Measurements from ENCODE around the gene SMARCAL1. TPM values are rescaled to one million over a fixed set of nuclear protein-coding genes. Genes with fewer than 3 reads are reported as not detected.
A peak's percentile ranks its signal among the peaks of the same experiment; 100 is the strongest.

The SMARCAL1 gene
- total and polyA plus RNA-seq, 2 of the 13 experiments (the other 11 are each of a cell fraction or from before 2014, with no cell fraction given): 12.7 to 21.3 TPM

DNA sequence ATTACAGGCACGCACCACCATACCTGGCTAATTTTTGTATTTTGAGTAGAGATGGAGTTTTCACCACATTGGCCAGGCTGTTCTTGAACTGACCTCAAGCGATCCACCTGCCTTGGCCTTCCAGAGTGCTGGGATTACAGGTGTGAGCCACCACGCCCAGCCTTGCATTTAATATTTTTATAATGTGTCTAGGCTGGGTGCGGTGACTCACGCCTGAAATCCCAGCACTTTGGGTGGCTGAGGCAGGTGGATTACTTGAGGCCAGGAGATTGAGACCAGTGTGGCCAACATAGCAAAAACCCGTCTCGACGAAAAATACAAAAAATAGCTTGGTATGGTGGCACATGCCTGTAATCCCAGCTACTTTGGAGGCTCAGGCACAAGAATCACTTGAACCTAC lies 89.6 kb downstream of the SMARCAL1 start (continued):
- no peak for TF ChIP-seq PBX3 (CRISPR knock-in tag; IDR thresholded peaks at IDR 0.05; ENCODE audit: borderline replicate concordance)
- TF ChIP-seq NONO (IDR thresholded peaks at IDR 0.05): no peak
- TF ChIP-seq NONO (CRISPR knock-in tag; conservative IDR thresholded peaks at IDR 0.05): no peak
- TF ChIP-seq ZNF709 (CRISPR knock-in tag; IDR thresholded peaks at IDR 0.05): no peak
- no peak for TF ChIP-seq ZNF331 (CRISPR knock-in tag; IDR thresholded peaks at IDR 0.05)
- TF ChIP-seq ZNF746 (CRISPR knock-in tag; IDR thresholded peaks at IDR 0.05): no peak
- TF ChIP-seq SALL2 (CRISPR knock-in tag; IDR thresholded peaks at IDR 0.05): 0 out of 2 replicates have a peak, but pooled peaks have one; percentile 48
- no peak for TF ChIP-seq NFKBIZ (CRISPR knock-in tag; IDR thresholded peaks at IDR 0.05)
- no peak for TF ChIP-seq ZNF724P (CRISPR knock-in tag; IDR thresholded peaks at IDR 0.05; ENCODE audit: borderline replicate concordance)
- TF ChIP-seq STAT5B (CRISPR knock-in tag; IDR thresholded peaks at IDR 0.05): no peak
- TF ChIP-seq, protein P1, sequence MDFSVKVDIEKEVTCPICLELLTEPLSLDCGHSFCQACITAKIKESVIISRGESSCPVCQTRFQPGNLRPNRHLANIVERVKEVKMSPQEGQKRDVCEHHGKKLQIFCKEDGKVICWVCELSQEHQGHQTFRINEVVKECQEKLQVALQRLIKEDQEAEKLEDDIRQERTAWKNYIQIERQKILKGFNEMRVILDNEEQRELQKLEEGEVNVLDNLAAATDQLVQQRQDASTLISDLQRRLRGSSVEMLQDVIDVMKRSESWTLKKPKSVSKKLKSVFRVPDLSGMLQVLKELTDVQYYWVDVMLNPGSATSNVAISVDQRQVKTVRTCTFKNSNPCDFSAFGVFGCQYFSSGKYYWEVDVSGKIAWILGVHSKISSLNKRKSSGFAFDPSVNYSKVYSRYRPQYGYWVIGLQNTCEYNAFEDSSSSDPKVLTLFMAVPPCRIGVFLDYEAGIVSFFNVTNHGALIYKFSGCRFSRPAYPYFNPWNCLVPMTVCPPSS (IDR thresholded peaks at IDR 0.05): no peak
- TF ChIP-seq KAT2B (IDR thresholded peaks at IDR 0.05; ENCODE audit: borderline replicate concordance, low read depth, low read length): no peak
